Ishikawa (cell line): ENCODE results near the gene PBX3.

Experiments used
- CEBPB ChIP-seq: IDR thresholded peaks from 2 replicates; pipeline ENCODE4 v1.6.1; 2012
- CREB1 ChIP-seq: IDR thresholded peaks from 2 replicates; pipeline ENCODE4 v1.6.1; 2012; ENCODE audit warnings: low read depth
- EP300 ChIP-seq: IDR thresholded peaks from 2 replicates; pipeline ENCODE4 v1.6.1; 2012; ENCODE audit warnings: borderline replicate concordance
- MAX ChIP-seq: IDR thresholded peaks from 2 replicates; pipeline ENCODE4 v1.6.1; 2012
- RAD21 ChIP-seq: IDR thresholded peaks from 2 replicates; pipeline ENCODE4 v1.6.1; 2012; ENCODE audit warnings: low read depth
- TAF1 ChIP-seq: IDR thresholded peaks from 2 replicates; pipeline ENCODE4 v1.6.1; 2012; ENCODE audit warnings: low read depth, mild to moderate bottlenecking
- ZBTB7A ChIP-seq: IDR thresholded peaks from 2 replicates; pipeline ENCODE4 v1.6.1; 2012; ENCODE audit warnings: low read depth

GRCh38 chr9:125726456-125727132 lies 20.6 kb upstream of the PBX3 start:
- TF ChIP-seq TAF1, result no peak
- TF ChIP-seq ZBTB7A, result no peak
- no peak for TF ChIP-seq CEBPB
- no peak for TF ChIP-seq RAD21
- TF ChIP-seq EP300, result no peak
- no peak for TF ChIP-seq MAX
- TF ChIP-seq CREB1, result no peak
